Adrenal gland (tissue), 5 donors: ENCODE measurements around the gene ZNF322.

ENCODE experiments used
- CTCF ChIP-seq, 6 experiments: fragments of 450-650 bp in 4 of 6; fragments of 200-600 bp in 2 of 6; sonication (generic) in 1 of 6; IDR thresholded peaks; 1 replicate in 5 of 6; 2 replicates in 1 of 6; pipeline versions ENCODE4 v1.5.1 to v1.8.0; 2016 to 2021; ENCODE audit warnings: antibody characterized with exemption in 6 of 6, mild to moderate bottlenecking in 2 of 6, moderate library complexity in 1 of 6
- POLR2A ChIP-seq, 2 donors: fragments of 450-650 bp; IDR thresholded peaks; one replicate each; pipeline ENCODE4 v1.6.1; 2017; ENCODE audit warnings: antibody characterized with exemption in 2 of 2, mild to moderate bottlenecking in 2 of 2, moderate library complexity in 1 of 2
- donor health status: DM: no; HTN: no; CAD: no.

- TF ChIP-seq CTCF (IDR thresholded peaks at IDR 0.05): no peak
- TF ChIP-seq POLR2A (IDR thresholded peaks at IDR 0.05): no peak
Observed at GRCh38 chr6:26594730-26595632, 64.6 kb downstream of the ZNF322 start.
